ENCODE data around the gene CPSF4L. TPM values are rescaled to one million over a fixed set of nuclear protein-coding genes. Genes with fewer than 3 reads are reported as not detected.

Gene CPSF4L
- total RNA-seq, 1 experiment from 2014 or later = not detected

GRCh38 chr17:73286863-73287296 is 25.2 kb upstream of the CPSF4L start:
- Histone ChIP-seq H3K27ac (ENCODE audit: low read depth, low read length, poor library complexity, severe bottlenecking) (no peak overlapping the region), H3K36me3 (ENCODE audit: insufficient read depth, low read length, poor library complexity, severe bottlenecking) (peaks cover 10% of the 10 kb centered on the region), H3K4me3 (ENCODE audit: low read depth, low read length, poor library complexity, severe bottlenecking) (no peak overlapping the region), H3K4me1 (ENCODE audit: insufficient read depth, low read length, poor library complexity, severe bottlenecking) (peaks cover 8% of the 10 kb centered on the region), H3K27me3 (replicated peaks; ENCODE audit: insufficient read depth, low read depth, low read length, poor library complexity) (no peaks in the 10 kb centered on the region), H3K9me3 (ENCODE audit: low read depth, low read length, poor library complexity, severe bottlenecking) (no peaks in the 10 kb centered on the region)
- POLR2A ChIA-PET (ENCODE audit: low non-redundant PET) = no interaction called here
- CTCF ChIA-PET = no interaction called here
- no peak for DNase-seq (ENCODE audit: low spot score)
- intact Hi-C loops (cut with micrococcal nuclease; ENCODE audit: unreplicated experiment) = no loop called here
- TF ChIP-seq CTCF (conservative IDR thresholded peaks at IDR 0.05; ENCODE audit: low read depth, low read length) (no peak), EZH2 (IDR thresholded peaks at IDR 0.05; ENCODE audit: borderline replicate concordance, low read depth, low read length, poor library complexity, severe bottlenecking) (no peak)
- no TSS peak for BruUV-seq (replicated peaks)

- intact Hi-C loops (cut with micrococcal nuclease; ENCODE audit: unreplicated experiment) = no loop called here
- no peaks in the 10 kb centered on the region for H3K27me3 ChIP-seq (replicated peaks; ENCODE audit: insufficient read depth, low read depth, low read length, poor library complexity)
- peaks cover 10% of the 10 kb centered on the region for H3K36me3 ChIP-seq (ENCODE audit: insufficient read depth, low read length, poor library complexity, severe bottlenecking)
- no TSS peak for BruUV-seq (replicated peaks)
- CTCF ChIA-PET = no interaction called here
- H3K9me3 ChIP-seq (ENCODE audit: low read depth, low read length, poor library complexity, severe bottlenecking) = no peaks in the 10 kb centered on the region
- no peak overlapping the region for H3K27ac ChIP-seq (ENCODE audit: low read depth, low read length, poor library complexity, severe bottlenecking)
- no peak for DNase-seq (ENCODE audit: low spot score)
- no peak overlapping the region for H3K4me3 ChIP-seq (ENCODE audit: low read depth, low read length, poor library complexity, severe bottlenecking)
- H3K4me1 ChIP-seq (ENCODE audit: insufficient read depth, low read length, poor library complexity, severe bottlenecking) = peaks cover 11% of the 10 kb centered on the region
- TF ChIP-seq EZH2 (IDR thresholded peaks at IDR 0.05; ENCODE audit: borderline replicate concordance, low read depth, low read length, poor library complexity, severe bottlenecking) = no peak
- TF ChIP-seq CTCF (conservative IDR thresholded peaks at IDR 0.05; ENCODE audit: low read depth, low read length) = no peak
- POLR2A ChIA-PET (ENCODE audit: low non-redundant PET) = no interaction called here
Observed at GRCh38 chr17:73285916-73286862, 24.5 kb upstream of the CPSF4L start.

- CTCF ChIA-PET = no interaction called here
- no peak overlapping the region for H3K27ac ChIP-seq (ENCODE audit: low read depth, low read length, poor library complexity, severe bottlenecking)
- no TSS peak for BruUV-seq (replicated peaks)
- peaks cover 10% of the 10 kb centered on the region for H3K36me3 ChIP-seq (ENCODE audit: insufficient read depth, low read length, poor library complexity, severe bottlenecking)
- DNase-seq (ENCODE audit: low spot score) = no peak
- intact Hi-C loops (cut with micrococcal nuclease; ENCODE audit: unreplicated experiment) = no loop called here
- no peak overlapping the region for H3K4me3 ChIP-seq (ENCODE audit: low read depth, low read length, poor library complexity, severe bottlenecking)
- POLR2A ChIA-PET (ENCODE audit: low non-redundant PET) = no interaction called here
- no peaks in the 10 kb centered on the region for H3K9me3 ChIP-seq (ENCODE audit: low read depth, low read length, poor library complexity, severe bottlenecking)
- TF ChIP-seq EZH2 (IDR thresholded peaks at IDR 0.05; ENCODE audit: borderline replicate concordance, low read depth, low read length, poor library complexity, severe bottlenecking) = no peak
- peaks cover 11% of the 10 kb centered on the region for H3K4me1 ChIP-seq (ENCODE audit: insufficient read depth, low read length, poor library complexity, severe bottlenecking)
- H3K27me3 ChIP-seq (replicated peaks; ENCODE audit: insufficient read depth, low read depth, low read length, poor library complexity) = no peaks in the 10 kb centered on the region
Observed at GRCh38 chr17:73285603-73285908, 23.9 kb upstream of the CPSF4L start.

All from A673 (cell line).